Right atrium auricular region (tissue), 2 donors: ENCODE data around the gene SCN8A. TPM values are rescaled to one million over a fixed set of nuclear protein-coding genes. Genes with fewer than 3 reads are reported as not detected.

ENCODE experiments used
- DNase-seq: peaks from one replicate; pipeline ENCODE4 v3.0.0-alpha.2; 2019; ENCODE audit warnings: low spot score
- H3K27ac ChIP-seq, 2 donors: fragments of 200-600 bp; sonication (generic); 1 replicate in 1 of 2; 2 replicates in 1 of 2; pipeline ENCODE4 v1.5.1; 2016 to 2019
- H3K27me3 ChIP-seq, 2 donors: fragments of 200-600 bp; sonication (generic); one replicate each; pipeline versions ENCODE4 v1.5.1 to v1.6.0; 2017 to 2019
- H3K36me3 ChIP-seq: fragments of 200-600 bp; sonication (generic); one replicate; pipeline ENCODE4 v1.5.1; 2016
- H3K4me1 ChIP-seq, 2 donors: fragments of 200-600 bp; sonication (generic); one replicate each; pipeline versions ENCODE4 v1.5.1 to v1.6.0; 2017 to 2019
- H3K4me3 ChIP-seq, 2 donors: fragments of 200-600 bp; sonication (generic); 1 replicate in 1 of 2; 2 replicates in 1 of 2; pipeline ENCODE4 v1.5.1; 2017 to 2019; ENCODE audit warnings: mild to moderate bottlenecking in 1 of 2, moderate library complexity in 1 of 2
- H3K9me3 ChIP-seq, 2 donors: fragments of 200-600 bp; sonication (generic); one replicate each; pipeline ENCODE4 v1.5.1; 2019
- total RNA-seq, 2 donors: library from RNA; depleted of rRNA; stranded (reverse); fragments of >200 nt; gene quantifications; one replicate each; pipeline ENCODE4 v1.1.0, GENCODE V29; 2016
- TF ChIP-seq, protein P1 (sequence below), 2 donors: fragments of 200-600 bp; sonication (generic); IDR thresholded peaks; one replicate each; pipeline ENCODE4 v1.5.1; 2019; ENCODE audit warnings: antibody characterized with exemption in 2 of 2

SCN8A gene
- total RNA-seq, 2 donors from 2014 or later, result 0.19 to 0.24 TPM

- Histone ChIP-seq H3K27ac (peak overlapping the region; percentile 24 to 37), H3K27me3 (no peaks in the 10 kb centered on the region), H3K4me1 (peaks cover 0 to 8% of the 10 kb centered on the region in 2 donors), H3K36me3 (no peaks in the 10 kb centered on the region), H3K4me3 (no peak overlapping the region), H3K9me3 (no peaks in the 10 kb centered on the region)
- TF ChIP-seq, protein P1, sequence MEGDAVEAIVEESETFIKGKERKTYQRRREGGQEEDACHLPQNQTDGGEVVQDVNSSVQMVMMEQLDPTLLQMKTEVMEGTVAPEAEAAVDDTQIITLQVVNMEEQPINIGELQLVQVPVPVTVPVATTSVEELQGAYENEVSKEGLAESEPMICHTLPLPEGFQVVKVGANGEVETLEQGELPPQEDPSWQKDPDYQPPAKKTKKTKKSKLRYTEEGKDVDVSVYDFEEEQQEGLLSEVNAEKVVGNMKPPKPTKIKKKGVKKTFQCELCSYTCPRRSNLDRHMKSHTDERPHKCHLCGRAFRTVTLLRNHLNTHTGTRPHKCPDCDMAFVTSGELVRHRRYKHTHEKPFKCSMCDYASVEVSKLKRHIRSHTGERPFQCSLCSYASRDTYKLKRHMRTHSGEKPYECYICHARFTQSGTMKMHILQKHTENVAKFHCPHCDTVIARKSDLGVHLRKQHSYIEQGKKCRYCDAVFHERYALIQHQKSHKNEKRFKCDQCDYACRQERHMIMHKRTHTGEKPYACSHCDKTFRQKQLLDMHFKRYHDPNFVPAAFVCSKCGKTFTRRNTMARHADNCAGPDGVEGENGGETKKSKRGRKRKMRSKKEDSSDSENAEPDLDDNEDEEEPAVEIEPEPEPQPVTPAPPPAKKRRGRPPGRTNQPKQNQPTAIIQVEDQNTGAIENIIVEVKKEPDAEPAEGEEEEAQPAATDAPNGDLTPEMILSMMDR (IDR thresholded peaks at IDR 0.05), result no peak
- peak; percentile 78 for DNase-seq
Observed at GRCh38 chr12:51752234-51752889, 161.3 kb downstream of the SCN8A start.

- no peak overlapping the region for H3K4me3 ChIP-seq
- peaks cover 0 to 8% of the 10 kb centered on the region in 2 donors for H3K4me1 ChIP-seq
- TF ChIP-seq, protein P1 (IDR thresholded peaks at IDR 0.05), result no peak
- no peak for DNase-seq
- H3K9me3 ChIP-seq, result no peaks in the 10 kb centered on the region
- H3K36me3 ChIP-seq, result no peaks in the 10 kb centered on the region
- H3K27me3 ChIP-seq, result no peaks in the 10 kb centered on the region
- no peak overlapping the region for H3K27ac ChIP-seq
Observed at GRCh38 chr12:51753980-51754675, 163.1 kb downstream of the SCN8A start.

DNA sequence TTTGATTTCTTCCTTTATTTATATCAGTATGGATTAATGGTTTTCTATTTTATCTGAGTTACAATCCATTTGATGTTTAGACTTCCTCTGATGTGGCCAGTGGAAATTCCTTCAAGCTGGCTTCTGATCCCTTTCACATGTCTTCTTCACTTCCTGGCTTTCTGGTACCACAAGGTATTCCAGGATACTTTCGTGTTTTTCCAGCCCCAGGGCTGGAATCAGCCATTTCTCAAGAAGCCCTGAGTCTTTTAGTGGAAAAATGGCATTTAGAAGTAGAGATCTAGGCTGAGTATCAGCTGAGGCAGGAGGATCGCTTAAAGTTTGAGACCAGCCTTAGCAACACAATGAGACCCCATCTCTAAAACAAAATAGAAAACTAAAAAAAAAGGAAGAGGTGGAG, 164.2 kb downstream of the SCN8A start:
- no peak for DNase-seq
- H3K36me3 ChIP-seq, result no peaks in the 10 kb centered on the region

DNA sequence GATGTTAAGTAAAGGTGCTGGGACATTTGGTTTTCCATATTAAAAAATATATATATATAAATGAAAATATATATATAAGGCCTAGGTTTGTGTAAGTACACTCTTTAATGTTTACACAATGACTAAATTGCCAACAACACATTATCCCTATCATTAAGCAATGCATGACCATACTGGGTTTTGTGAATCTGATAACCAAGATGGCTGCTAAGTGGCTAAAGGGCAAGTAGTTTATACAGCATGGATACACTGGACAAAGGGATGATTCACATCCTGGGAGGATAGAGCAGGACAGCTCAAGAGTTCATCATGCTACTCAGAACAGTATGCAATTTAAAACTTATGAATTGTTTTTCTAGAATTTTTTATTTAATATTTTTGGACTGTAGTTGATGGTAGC, 168.1 kb downstream of the SCN8A start:
- H3K36me3 ChIP-seq, result no peaks in the 10 kb centered on the region
- H3K4me3 ChIP-seq, result no peak overlapping the region
- H3K27me3 ChIP-seq, result no peaks in the 10 kb centered on the region
- H3K4me1 ChIP-seq, result no peaks in the 10 kb centered on the region
- DNase-seq, result no peak
- TF ChIP-seq, protein P1 (IDR thresholded peaks at IDR 0.05), result no peak
- no peaks in the 10 kb centered on the region for H3K9me3 ChIP-seq
- H3K27ac ChIP-seq, result no peak overlapping the region

More for the DNA sequence above, 164.2 kb downstream of the SCN8A start:
- no peak overlapping the region for H3K4me3 ChIP-seq
- H3K9me3 ChIP-seq, result no peaks in the 10 kb centered on the region
- TF ChIP-seq, protein P1 (IDR thresholded peaks at IDR 0.05), result no peak
- peaks cover 0 to 8% of the 10 kb centered on the region in 2 donors for H3K4me1 ChIP-seq
- no peak overlapping the region for H3K27ac ChIP-seq
- no peaks in the 10 kb centered on the region for H3K27me3 ChIP-seq

- no peaks in the 10 kb centered on the region for H3K9me3 ChIP-seq
- no peak for DNase-seq
- no peaks in the 10 kb centered on the region for H3K27me3 ChIP-seq
- H3K36me3 ChIP-seq, result no peaks in the 10 kb centered on the region
- TF ChIP-seq, protein P1 (IDR thresholded peaks at IDR 0.05), result no peak
- no peak overlapping the region for H3K27ac ChIP-seq
- no peaks in the 10 kb centered on the region for H3K4me1 ChIP-seq
- no peak overlapping the region for H3K4me3 ChIP-seq
Observed at GRCh38 chr12:51759695-51760094, 168.7 kb downstream of the SCN8A start.
